ENCODE data around the gene ATP1A1. TPM values are rescaled to one million over a fixed set of nuclear protein-coding genes. Genes with fewer than 3 reads are reported as not detected.

ATP1A1 gene
- total and polyA plus RNA-seq, 4 donors, result 68.6 to 128 (median 82.6) TPM

GRCh38 chr1:116436611-116436970 lies 63.5 kb downstream of the ATP1A1 start:
- WGBS, result 97% methylated on average over 2 of the region's 2 CpGs
- Histone ChIP-seq H3K4me1 (ENCODE audit: control insufficient read depth in 4 of 4, insufficient read depth in 4 of 4, low read length in 3 of 4) (peaks cover 0 to 3% (median 0%) of the 10 kb centered on the region in 4 donors), H3K9ac (ENCODE audit: low read depth in 1 of 2, low read length in 2 of 2) (no peak overlapping the region), H3K36me3 (ENCODE audit: control insufficient read depth in 4 of 4, insufficient read depth in 3 of 4, low read depth in 1 of 4, low read length in 3 of 4) (no peaks in the 10 kb centered on the region), H3K27ac (ENCODE audit: low read depth in 1 of 2, low read length in 2 of 2) (no peak overlapping the region), H3K9me3 (ENCODE audit: control insufficient read depth in 4 of 4, low read length in 3 of 4) (no peaks in the 10 kb centered on the region), H3K4me3 (ENCODE audit: low read depth in 1 of 3, low read length in 3 of 3) (no peak overlapping the region), H3K27me3 (ENCODE audit: control insufficient read depth in 4 of 4, insufficient read depth in 4 of 4, low read length in 3 of 4) (no peaks in the 10 kb centered on the region)
- no peak for TF ChIP-seq JUND (IDR thresholded peaks at IDR 0.05)
- TF ChIP-seq ZBTB33 (IDR thresholded peaks at IDR 0.05), result no peak
- no peak for TF ChIP-seq NR2F2 (IDR thresholded peaks at IDR 0.05)
- no peak for TF ChIP-seq HNF4A (conservative IDR thresholded peaks at IDR 0.05)
- TF ChIP-seq TAF1 (conservative IDR thresholded peaks at IDR 0.05), result no peak
- no peak for TF ChIP-seq RAD21 (IDR thresholded peaks at IDR 0.05)
- TF ChIP-seq YY1 (IDR thresholded peaks at IDR 0.05), result no peak
- TF ChIP-seq MAX (IDR thresholded peaks at IDR 0.05), result no peak
- TF ChIP-seq FOXA2 (IDR thresholded peaks at IDR 0.05), result no peak
- TF ChIP-seq HNF4G (IDR thresholded peaks at IDR 0.05), result no peak
- no peak for TF ChIP-seq EGR1 (IDR thresholded peaks at IDR 0.05; ENCODE audit: low read depth in 2 of 2)
- DNase-seq (ENCODE audit: low spot score), result no peak

GRCh38 chr1:116439701-116440100 lies 66.7 kb downstream of the ATP1A1 start:
- Histone ChIP-seq H3K27me3 (ENCODE audit: control insufficient read depth in 4 of 4, insufficient read depth in 4 of 4, low read length in 3 of 4) (no peaks in the 10 kb centered on the region), H3K9me3 (ENCODE audit: control insufficient read depth in 4 of 4, low read length in 3 of 4) (no peaks in the 10 kb centered on the region), H3K9ac (ENCODE audit: low read depth in 1 of 2, low read length in 2 of 2) (no peak overlapping the region), H3K27ac (ENCODE audit: low read depth in 1 of 2, low read length in 2 of 2) (no peak overlapping the region), H3K36me3 (ENCODE audit: control insufficient read depth in 4 of 4, insufficient read depth in 3 of 4, low read depth in 1 of 4, low read length in 3 of 4) (no peaks in the 10 kb centered on the region), H3K4me1 (ENCODE audit: control insufficient read depth in 4 of 4, insufficient read depth in 4 of 4, low read length in 3 of 4) (no peaks in the 10 kb centered on the region), H3K4me3 (ENCODE audit: low read depth in 1 of 3, low read length in 3 of 3) (no peak overlapping the region)
- 87% methylated on average over 1 of the region's 1 CpG for WGBS
- TF ChIP-seq CTCF (IDR thresholded peaks at IDR 0.05; ENCODE audit: low read depth, low read length, missing input control) (no peak), HNF4A (conservative IDR thresholded peaks at IDR 0.05) (no peak), GABPA (IDR thresholded peaks at IDR 0.05 in 1 of 2, conservative IDR thresholded peaks at IDR 0.05 in 1 of 2) (no peak), MAX (IDR thresholded peaks at IDR 0.05) (no peak), EGR1 (IDR thresholded peaks at IDR 0.05; ENCODE audit: low read depth in 2 of 2) (no peak), JUND (IDR thresholded peaks at IDR 0.05) (no peak)
- DNase-seq (ENCODE audit: low spot score), result no peak

- Histone ChIP-seq H3K36me3 (ENCODE audit: control insufficient read depth in 4 of 4, insufficient read depth in 3 of 4, low read depth in 1 of 4, low read length in 3 of 4) (no peaks in the 10 kb centered on the region), H3K9ac (ENCODE audit: low read depth in 1 of 2, low read length in 2 of 2) (no peak overlapping the region), H3K27me3 (ENCODE audit: control insufficient read depth in 4 of 4, insufficient read depth in 4 of 4, low read length in 3 of 4) (no peaks in the 10 kb centered on the region), H3K27ac (ENCODE audit: low read depth in 1 of 2, low read length in 2 of 2) (no peak overlapping the region), H3K4me1 (ENCODE audit: control insufficient read depth in 4 of 4, insufficient read depth in 4 of 4, low read length in 3 of 4) (no peaks in the 10 kb centered on the region), H3K9me3 (ENCODE audit: control insufficient read depth in 4 of 4, low read length in 3 of 4) (no peaks in the 10 kb centered on the region), H3K4me3 (ENCODE audit: low read depth in 1 of 3, low read length in 3 of 3) (no peak overlapping the region)
- no peak for DNase-seq (ENCODE audit: low spot score)
- 92% methylated on average over 4 of the region's 4 CpGs for WGBS
- TF ChIP-seq HNF4A (conservative IDR thresholded peaks at IDR 0.05) (no peak), JUND (IDR thresholded peaks at IDR 0.05) (no peak), CTCF (IDR thresholded peaks at IDR 0.05; ENCODE audit: low read depth, low read length, missing input control) (no peak), HNF4G (IDR thresholded peaks at IDR 0.05) (no peak), ATF3 (IDR thresholded peaks at IDR 0.05) (no peak), EGR1 (IDR thresholded peaks at IDR 0.05; ENCODE audit: low read depth in 2 of 2) (no peak), FOXA1 (IDR thresholded peaks at IDR 0.05) (no peak), MAX (IDR thresholded peaks at IDR 0.05) (no peak), YY1 (IDR thresholded peaks at IDR 0.05) (no peak), FOXA2 (IDR thresholded peaks at IDR 0.05) (no peak), RXRA (IDR thresholded peaks at IDR 0.05) (no peak), RAD21 (IDR thresholded peaks at IDR 0.05) (no peak), NR2F2 (IDR thresholded peaks at IDR 0.05) (no peak), TAF1 (conservative IDR thresholded peaks at IDR 0.05) (no peak), SP1 (IDR thresholded peaks at IDR 0.05) (no peak)
Measured at GRCh38 chr1:116440731-116441130, 67.7 kb downstream of the ATP1A1 start.
